ENCODE results near the gene ARHGAP22. TPM values are rescaled to one million over a fixed set of nuclear protein-coding genes. Genes with fewer than 3 reads are reported as not detected.

The ARHGAP22 gene
- polyA plus RNA-seq, 1 donor from 2014 or later: 0.15 TPM

DNA sequence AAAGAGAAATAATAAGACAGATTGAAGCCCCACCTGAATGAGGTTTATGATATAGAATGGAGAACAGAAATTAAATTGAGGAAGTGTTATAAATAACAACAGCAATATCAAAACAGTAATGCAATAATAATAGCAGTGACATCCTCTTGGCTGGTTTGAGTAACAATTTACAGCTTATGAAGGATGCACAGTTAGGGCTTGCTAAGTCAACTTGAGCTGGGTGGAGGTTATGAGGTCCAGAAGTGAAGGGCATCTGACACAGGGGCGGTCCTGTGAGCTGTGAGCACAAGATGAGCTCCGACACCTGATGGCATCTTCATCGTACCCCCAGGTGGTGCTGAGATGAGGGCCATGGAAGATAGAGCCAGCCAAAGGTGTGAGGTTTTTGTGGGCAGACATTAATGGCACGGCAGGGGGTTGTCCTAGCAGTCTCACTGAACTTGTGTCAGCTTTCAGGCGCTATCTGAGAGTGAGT lies 30.5 kb downstream of the ARHGAP22 start:
- no peaks in the 10 kb centered on the region for H3K9me2 ChIP-seq (ENCODE audit: insufficient read depth, low read length)
- H2AFZ ChIP-seq (ENCODE audit: low read depth, low read length): no peak overlapping the region
- no peaks in the 10 kb centered on the region for H3K27me3 ChIP-seq (ENCODE audit: insufficient read depth, low read depth, low read length)
- H3K36me3 ChIP-seq (ENCODE audit: insufficient read depth, low read length): no peaks in the 10 kb centered on the region
- H4K20me1 ChIP-seq (ENCODE audit: insufficient read depth): no peaks in the 10 kb centered on the region
- no peaks in the 10 kb centered on the region for H3K79me2 ChIP-seq (replicated peaks; ENCODE audit: insufficient read depth, low read length)
- H3K4me3 ChIP-seq (ENCODE audit: low read length): no peak overlapping the region
- no peak overlapping the region for H3K27ac ChIP-seq (ENCODE audit: low read length)
- no peaks in the 10 kb centered on the region for H3K9me3 ChIP-seq (ENCODE audit: low read length)
- H3K9ac ChIP-seq (ENCODE audit: low read length): no peak overlapping the region
- TF ChIP-seq EZH2 (IDR thresholded peaks at IDR 0.05; ENCODE audit: borderline replicate concordance, insufficient read depth, low read length, poor library complexity, severe bottlenecking) (no peak), EP300 (conservative IDR thresholded peaks at IDR 0.05; ENCODE audit: poor library complexity, severe bottlenecking) (no peak), RAD21 (conservative IDR thresholded peaks at IDR 0.05) (no peak), MXI1 (conservative IDR thresholded peaks at IDR 0.05; ENCODE audit: poor library complexity, severe bottlenecking) (no peak), POLR2AphosphoS5 (IDR thresholded peaks at IDR 0.05) (no peak), REST (IDR thresholded peaks at IDR 0.05; ENCODE audit: borderline replicate concordance) (no peak), TAF1 (IDR thresholded peaks at IDR 0.05; ENCODE audit: low read depth) (no peak), SMC3 (conservative IDR thresholded peaks at IDR 0.05; ENCODE audit: poor library complexity) (no peak)
- TF ChIP-seq, protein P1, sequence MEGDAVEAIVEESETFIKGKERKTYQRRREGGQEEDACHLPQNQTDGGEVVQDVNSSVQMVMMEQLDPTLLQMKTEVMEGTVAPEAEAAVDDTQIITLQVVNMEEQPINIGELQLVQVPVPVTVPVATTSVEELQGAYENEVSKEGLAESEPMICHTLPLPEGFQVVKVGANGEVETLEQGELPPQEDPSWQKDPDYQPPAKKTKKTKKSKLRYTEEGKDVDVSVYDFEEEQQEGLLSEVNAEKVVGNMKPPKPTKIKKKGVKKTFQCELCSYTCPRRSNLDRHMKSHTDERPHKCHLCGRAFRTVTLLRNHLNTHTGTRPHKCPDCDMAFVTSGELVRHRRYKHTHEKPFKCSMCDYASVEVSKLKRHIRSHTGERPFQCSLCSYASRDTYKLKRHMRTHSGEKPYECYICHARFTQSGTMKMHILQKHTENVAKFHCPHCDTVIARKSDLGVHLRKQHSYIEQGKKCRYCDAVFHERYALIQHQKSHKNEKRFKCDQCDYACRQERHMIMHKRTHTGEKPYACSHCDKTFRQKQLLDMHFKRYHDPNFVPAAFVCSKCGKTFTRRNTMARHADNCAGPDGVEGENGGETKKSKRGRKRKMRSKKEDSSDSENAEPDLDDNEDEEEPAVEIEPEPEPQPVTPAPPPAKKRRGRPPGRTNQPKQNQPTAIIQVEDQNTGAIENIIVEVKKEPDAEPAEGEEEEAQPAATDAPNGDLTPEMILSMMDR (IDR thresholded peaks at IDR 0.05; ENCODE audit: poor library complexity, severe bottlenecking): no peak
- H3K4me2 ChIP-seq (ENCODE audit: low read length): no peak overlapping the region
- no peaks in the 10 kb centered on the region for H3F3A ChIP-seq (ENCODE audit: insufficient read depth, low read length, poor library complexity, severe bottlenecking)

DNA sequence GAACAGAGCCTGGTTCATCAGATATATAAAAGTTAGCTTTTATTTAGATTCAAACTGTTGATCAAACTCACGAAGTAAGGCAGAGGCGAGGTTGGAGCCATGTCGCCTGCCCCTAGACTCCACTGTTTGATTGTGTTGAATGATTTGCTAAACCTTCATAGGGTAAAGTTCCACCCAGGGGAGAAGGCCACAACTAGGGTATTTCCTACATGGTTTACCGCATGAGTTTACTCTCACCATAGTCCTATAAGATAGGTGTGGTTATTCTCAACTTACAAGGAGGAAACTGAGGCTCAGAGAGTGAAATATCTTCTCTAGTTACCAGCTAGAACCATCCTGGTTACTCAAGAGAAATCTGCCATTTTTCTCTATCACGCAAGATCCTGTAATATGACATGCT lies 31.8 kb downstream of the ARHGAP22 start:
- Histone ChIP-seq H3K27me3 (ENCODE audit: insufficient read depth, low read depth, low read length) (no peaks in the 10 kb centered on the region), H3K9me3 (ENCODE audit: low read length) (no peaks in the 10 kb centered on the region), H3F3A (ENCODE audit: insufficient read depth, low read length, poor library complexity, severe bottlenecking) (no peaks in the 10 kb centered on the region), H3K9me2 (ENCODE audit: insufficient read depth, low read length) (no peaks in the 10 kb centered on the region), H2AFZ (ENCODE audit: low read depth, low read length) (no peak overlapping the region), H3K9ac (ENCODE audit: low read length) (no peak overlapping the region), H3K79me2 (replicated peaks; ENCODE audit: insufficient read depth, low read length) (no peaks in the 10 kb centered on the region), H3K4me2 (ENCODE audit: low read length) (no peak overlapping the region), H4K20me1 (ENCODE audit: insufficient read depth) (no peaks in the 10 kb centered on the region), H3K36me3 (ENCODE audit: insufficient read depth, low read length) (no peaks in the 10 kb centered on the region), H3K27ac (ENCODE audit: low read length) (no peak overlapping the region), H3K4me3 (ENCODE audit: low read length) (no peak overlapping the region)
- TF ChIP-seq SMC3 (conservative IDR thresholded peaks at IDR 0.05; ENCODE audit: poor library complexity) (no peak), EZH2 (IDR thresholded peaks at IDR 0.05; ENCODE audit: borderline replicate concordance, insufficient read depth, low read length, poor library complexity, severe bottlenecking) (no peak), EP300 (conservative IDR thresholded peaks at IDR 0.05; ENCODE audit: poor library complexity, severe bottlenecking) (no peak), MXI1 (conservative IDR thresholded peaks at IDR 0.05; ENCODE audit: poor library complexity, severe bottlenecking) (no peak), RAD21 (conservative IDR thresholded peaks at IDR 0.05) (no peak), REST (IDR thresholded peaks at IDR 0.05; ENCODE audit: borderline replicate concordance) (no peak), TAF1 (IDR thresholded peaks at IDR 0.05; ENCODE audit: low read depth) (no peak), POLR2AphosphoS5 (IDR thresholded peaks at IDR 0.05) (no peak)
- TF ChIP-seq, protein P1 (IDR thresholded peaks at IDR 0.05; ENCODE audit: poor library complexity, severe bottlenecking): no peak

Measured in neural cell (in vitro differentiated cells).